Astrocyte (in vitro differentiated cells and primary cell): ENCODE data around the gene SMIM3.

ENCODE experiments used
- EZH2 ChIP-seq: IDR thresholded peaks from 2 replicates; pipeline ENCODE4 v1.6.1; 2012; ENCODE audit warnings: mild to moderate bottlenecking, low read length, inconsistent platforms; ENCODE audit not compliant: insufficient read depth
- TF ChIP-seq, protein P1 (sequence below): IDR thresholded peaks from 2 replicates; pipeline ENCODE4 v1.5.1; 2011; ENCODE audit warnings: low read depth, mild to moderate bottlenecking, inconsistent platforms, low read length, moderate library complexity; ENCODE audit not compliant: insufficient read depth

GRCh38 chr5:150771034-150771795 lies 7.3 kb upstream of the SMIM3 start:
- TF ChIP-seq, protein P1, sequence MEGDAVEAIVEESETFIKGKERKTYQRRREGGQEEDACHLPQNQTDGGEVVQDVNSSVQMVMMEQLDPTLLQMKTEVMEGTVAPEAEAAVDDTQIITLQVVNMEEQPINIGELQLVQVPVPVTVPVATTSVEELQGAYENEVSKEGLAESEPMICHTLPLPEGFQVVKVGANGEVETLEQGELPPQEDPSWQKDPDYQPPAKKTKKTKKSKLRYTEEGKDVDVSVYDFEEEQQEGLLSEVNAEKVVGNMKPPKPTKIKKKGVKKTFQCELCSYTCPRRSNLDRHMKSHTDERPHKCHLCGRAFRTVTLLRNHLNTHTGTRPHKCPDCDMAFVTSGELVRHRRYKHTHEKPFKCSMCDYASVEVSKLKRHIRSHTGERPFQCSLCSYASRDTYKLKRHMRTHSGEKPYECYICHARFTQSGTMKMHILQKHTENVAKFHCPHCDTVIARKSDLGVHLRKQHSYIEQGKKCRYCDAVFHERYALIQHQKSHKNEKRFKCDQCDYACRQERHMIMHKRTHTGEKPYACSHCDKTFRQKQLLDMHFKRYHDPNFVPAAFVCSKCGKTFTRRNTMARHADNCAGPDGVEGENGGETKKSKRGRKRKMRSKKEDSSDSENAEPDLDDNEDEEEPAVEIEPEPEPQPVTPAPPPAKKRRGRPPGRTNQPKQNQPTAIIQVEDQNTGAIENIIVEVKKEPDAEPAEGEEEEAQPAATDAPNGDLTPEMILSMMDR = no peak
- no peak for TF ChIP-seq EZH2
